Large intestine (tissue), 3 donors: ENCODE data around the gene PNCK. TPM values are rescaled to one million over a fixed set of nuclear protein-coding genes. Genes with fewer than 3 reads are reported as not detected.
A peak's percentile ranks its signal among the peaks of the same experiment; 100 is the strongest.
"Not testable (repeated sequence)": the region's sequence is repeated elsewhere in the genome, so short reads cannot be mapped to it uniquely, and the experiment has no call there.

Experiments
- DNase-seq, 2 donors: peaks; one replicate each; pipeline versions ENCODE4 v3.0.0 to v3.0.0-alpha.2; 2013
- H3K27ac ChIP-seq: one replicate; pipeline ENCODE4 v1.5.1; 2013; ENCODE audit warnings: low read length
- H3K27me3 ChIP-seq: 2 replicates; pipeline ENCODE4 v1.6.1; 2013; ENCODE audit warnings: low read length; ENCODE audit not compliant: control insufficient read depth, insufficient read depth
- H3K36me3 ChIP-seq: 2 replicates; pipeline ENCODE4 v1.6.1; 2013; ENCODE audit warnings: low read length; ENCODE audit not compliant: control insufficient read depth, insufficient read depth
- H3K4me1 ChIP-seq: one replicate; pipeline ENCODE4 v1.6.1; 2013; ENCODE audit warnings: low read length; ENCODE audit not compliant: control insufficient read depth, insufficient read depth
- H3K4me3 ChIP-seq: one replicate; pipeline ENCODE4 v1.5.1; 2013; ENCODE audit warnings: low read length
- H3K9me3 ChIP-seq: one replicate; pipeline ENCODE4 v1.6.1; 2013; ENCODE audit warnings: mild to moderate bottlenecking, low read depth, low read length, moderate library complexity; ENCODE audit not compliant: control insufficient read depth
- WGBS: methylation state at CpG from one replicate; pipeline ENCODE4 v1.1.5; 2013; ENCODE audit warnings: low lambda C conversion rate; ENCODE audit not compliant: insufficient coverage; 5-methylcytosine and 5-hydroxymethylcytosine counted together
- polyA plus RNA-seq: library from polyadenylated mRNA; unstranded; fragments of 120-200 nt; gene quantifications from one replicate; pipeline ENCODE4 v1.2.1, GENCODE V29; 2013

The PNCK gene
- polyA plus RNA-seq, 1 donor, result 128 TPM

GRCh38 chrX:153707406-153707805 lies 33.8 kb upstream of the PNCK start:
- no peaks in the 10 kb centered on the region for H3K27me3 ChIP-seq
- no peak overlapping the region for H3K4me3 ChIP-seq
- peaks cover 23% of the 10 kb centered on the region for H3K4me1 ChIP-seq
- no peak for DNase-seq
- H3K9me3 ChIP-seq, result no peaks in the 10 kb centered on the region
- H3K27ac ChIP-seq, result no peak overlapping the region
- peaks cover 43% of the 10 kb centered on the region for H3K36me3 ChIP-seq
- no CpG with 5 or more reads among the region's 6 CpGs for WGBS

- Histone ChIP-seq H3K4me3 (no peak overlapping the region), H3K27me3 (no peaks in the 10 kb centered on the region), H3K4me1 (peaks cover 23% of the 10 kb centered on the region), H3K27ac (no peak overlapping the region), H3K9me3 (no peaks in the 10 kb centered on the region), H3K36me3 (peaks cover 48% of the 10 kb centered on the region)
- no peak for DNase-seq
- WGBS, result no CpG with 5 or more reads among the region's 9 CpGs
These were observed 33.2 kb upstream of the PNCK start for GRCh38 chrX:153706799-153707198.

GRCh38 chrX:153705403-153706060 lies 31.9 kb upstream of the PNCK start:
- not testable (repeated sequence) for H3K27me3 ChIP-seq, H3K27ac ChIP-seq, H3K4me3 ChIP-seq, H3K9me3 ChIP-seq, DNase-seq
- WGBS, result no CpG with 5 or more reads among the region's 18 CpGs
- H3K4me1 ChIP-seq, result peaks cover 25% of the 10 kb centered on the region
- peaks cover 49% of the 10 kb centered on the region for H3K36me3 ChIP-seq

- DNase-seq, H3K4me3 ChIP-seq, H3K27me3 ChIP-seq, H3K9me3 ChIP-seq, H3K27ac ChIP-seq: not testable (repeated sequence)
- peaks cover 32% of the 10 kb centered on the region for H3K4me1 ChIP-seq
- H3K36me3 ChIP-seq, result peaks cover 46% of the 10 kb centered on the region
- WGBS, result no CpG with 5 or more reads among the region's 12 CpGs
These were observed 31.2 kb upstream of the PNCK start for GRCh38 chrX:153704631-153705402.

GRCh38 chrX:153704021-153704526 lies 30.5 kb upstream of the PNCK start:
- Histone ChIP-seq H3K27me3 (no peaks in the 10 kb centered on the region), H3K4me3 (no peak overlapping the region), H3K4me1 (peaks cover 35% of the 10 kb centered on the region), H3K36me3 (peaks cover 40% of the 10 kb centered on the region), H3K27ac (no peak overlapping the region), H3K9me3 (no peaks in the 10 kb centered on the region)
- no peak for DNase-seq
- WGBS, result no CpG with 5 or more reads among the region's 18 CpGs

- Histone ChIP-seq H3K4me1 (peaks cover 37% of the 10 kb centered on the region), H3K27ac (peak overlapping the region; percentile 29), H3K36me3 (peaks cover 40% of the 10 kb centered on the region), H3K4me3 (no peak overlapping the region), H3K27me3 (no peaks in the 10 kb centered on the region), H3K9me3 (no peaks in the 10 kb centered on the region)
- peak; percentile 37 to 59 for DNase-seq
- WGBS, result no CpG with 5 or more reads among the region's 16 CpGs
These were observed 29.4 kb upstream of the PNCK start for GRCh38 chrX:153703036-153703370.

GRCh38 chrX:153702336-153703035 lies 28.9 kb upstream of the PNCK start:
- no peak overlapping the region for H3K4me3 ChIP-seq
- H3K36me3 ChIP-seq, result peaks cover 38% of the 10 kb centered on the region
- no peaks in the 10 kb centered on the region for H3K9me3 ChIP-seq
- H3K27me3 ChIP-seq, result no peaks in the 10 kb centered on the region
- H3K27ac ChIP-seq, result peak overlapping the region; percentile 29
- DNase-seq, result no peak
- WGBS, result no CpG with 5 or more reads among the region's 23 CpGs
- peaks cover 36% of the 10 kb centered on the region for H3K4me1 ChIP-seq

- Histone ChIP-seq H3K4me1 (peaks cover 36% of the 10 kb centered on the region), H3K36me3 (peaks cover 35% of the 10 kb centered on the region), H3K4me3 (no peak overlapping the region), H3K27me3 (no peaks in the 10 kb centered on the region), H3K9me3 (no peaks in the 10 kb centered on the region), H3K27ac (no peak overlapping the region)
- no peak for DNase-seq
- WGBS, result no CpG with 5 or more reads among the region's 12 CpGs
These were observed 28.1 kb upstream of the PNCK start for GRCh38 chrX:153701706-153702105.

GRCh38 chrX:153700967-153701366 lies 27.4 kb upstream of the PNCK start:
- no peak overlapping the region for H3K4me3 ChIP-seq
- peaks cover 36% of the 10 kb centered on the region for H3K36me3 ChIP-seq
- no CpG with 5 or more reads among the region's 6 CpGs for WGBS
- H3K27ac ChIP-seq, result peak overlapping the region; percentile 90
- peaks cover 36% of the 10 kb centered on the region for H3K4me1 ChIP-seq
- H3K27me3 ChIP-seq, result no peaks in the 10 kb centered on the region
- DNase-seq, result no peak
- H3K9me3 ChIP-seq, result no peaks in the 10 kb centered on the region

GRCh38 chrX:153700376-153700945 lies 26.8 kb upstream of the PNCK start:
- DNase-seq, result peak in 1 of 2 donors; percentile 43
- Histone ChIP-seq H3K36me3 (peaks cover 39% of the 10 kb centered on the region), H3K27ac (peak overlapping the region; percentile 90), H3K4me3 (no peak overlapping the region), H3K4me1 (peaks cover 36% of the 10 kb centered on the region), H3K9me3 (no peaks in the 10 kb centered on the region), H3K27me3 (no peaks in the 10 kb centered on the region)
- no CpG with 5 or more reads among the region's 15 CpGs for WGBS
